T-helper 2 cell treated with Interferon-gamma antibody and Interleukin-4, amounts not matched to agents 100 ng/mL and 5 ng/mL, for 36 hours (primary cell): ENCODE results near the gene FOXL3. TPM values are rescaled to one million over a fixed set of nuclear protein-coding genes. Genes with fewer than 3 reads are reported as not detected.
"Not testable (repeated sequence)": the region's sequence is repeated elsewhere in the genome, so short reads cannot be mapped to it uniquely, and the experiment has no call there.

Source experiments
- intact Hi-C: fragments of 100-400 bp; cut with micrococcal nuclease; formaldehyde crosslinking; loops from one replicate; pipeline ENCODE4 v1.15.1; 2023
- total RNA-seq: library from RNA; stranded (reverse); gene quantifications from 2 replicates; pipeline ENCODE4 v1.2.3, GENCODE V29; 2022

Gene FOXL3
- total RNA-seq: not detected in 2 replicates

GRCh38 chr7:289756-290553 is at the start of gene FOXL3:
TSS of gene FOXL3 (plus strand) at chr7:290170. CDS start at chr7:290170, 0 bp downstream.
- intact Hi-C loops: no loop called here

- intact Hi-C loops: no loop called here
Measured at GRCh38 chr7:240887-241421, 49.0 kb upstream of the FOXL3 start.

- intact Hi-C loops: no loop called here
Measured at GRCh38 chr7:241513-241912, 48.5 kb upstream of the FOXL3 start.

- intact Hi-C loops: not testable (repeated sequence)
Measured at GRCh38 chr7:242826-243579, 47.0 kb upstream of the FOXL3 start.

GRCh38 chr7:243580-243978 is 46.4 kb upstream of the FOXL3 start:
- intact Hi-C loops: not testable (repeated sequence)

- intact Hi-C loops: no loop called here
Measured at GRCh38 chr7:244974-245373, 45.0 kb upstream of the FOXL3 start.

GRCh38 chr7:245574-246295 is 44.2 kb upstream of the FOXL3 start:
- intact Hi-C loops: no loop called here

- intact Hi-C loops: no loop called here
Measured at GRCh38 chr7:246451-246850, 43.5 kb upstream of the FOXL3 start.

GRCh38 chr7:247181-247580 is 42.8 kb upstream of the FOXL3 start:
- intact Hi-C loops: no loop called here

GRCh38 chr7:247636-248035 is 42.3 kb upstream of the FOXL3 start:
- intact Hi-C loops: no loop called here

GRCh38 chr7:248732-249435 is 41.1 kb upstream of the FOXL3 start:
- intact Hi-C loops: no loop called here

GRCh38 chr7:249989-250388 is 40.0 kb upstream of the FOXL3 start:
- intact Hi-C loops: no loop called here

GRCh38 chr7:250523-250922 is 39.4 kb upstream of the FOXL3 start:
- intact Hi-C loops: no loop called here

- intact Hi-C loops: no loop called here
Measured at GRCh38 chr7:251005-251404, 39.0 kb upstream of the FOXL3 start.

GRCh38 chr7:251446-252175 is 38.4 kb upstream of the FOXL3 start:
- intact Hi-C loops: no loop called here

- intact Hi-C loops: no loop called here
Measured at GRCh38 chr7:252216-252965, 37.6 kb upstream of the FOXL3 start.

GRCh38 chr7:252981-253380 is 37.0 kb upstream of the FOXL3 start:
- intact Hi-C loops: no loop called here

- intact Hi-C loops: no loop called here
Measured at GRCh38 chr7:253581-254336, 36.2 kb upstream of the FOXL3 start.
